Endothelial cell (in vitro differentiated cells): ENCODE data around the gene ZSCAN12. TPM values are rescaled to one million over a fixed set of nuclear protein-coding genes. Genes with fewer than 3 reads are reported as not detected.

Experiments used
- DNase-seq: peaks from one replicate; pipeline ENCODE4 v3.0.0; 2021; ENCODE audit warnings: low spot score
- H3K27ac Mint-ChIP-seq: one replicate; pipeline ENCODE4 v1.8.0; 2021; ENCODE audit warnings: mixed read lengths, inconsistent platforms; ENCODE audit not compliant: unreplicated experiment
- H3K27me3 Mint-ChIP-seq: one replicate; pipeline ENCODE4 v1.8.0; 2021; ENCODE audit warnings: mild to moderate bottlenecking, moderate library complexity, mixed read lengths, inconsistent platforms; ENCODE audit not compliant: unreplicated experiment
- H3K36me3 Mint-ChIP-seq: one replicate; pipeline ENCODE4 v1.8.0; 2021; ENCODE audit warnings: mild to moderate bottlenecking, low read depth, mixed read lengths, inconsistent platforms; ENCODE audit not compliant: unreplicated experiment
- H3K4me1 Mint-ChIP-seq: one replicate; pipeline ENCODE4 v1.8.0; 2021; ENCODE audit warnings: mild to moderate bottlenecking, mixed read lengths, inconsistent platforms; ENCODE audit not compliant: unreplicated experiment
- H3K4me3 Mint-ChIP-seq: one replicate; pipeline ENCODE4 v1.8.0; 2021; ENCODE audit warnings: mild to moderate bottlenecking, mixed read lengths, inconsistent platforms; ENCODE audit not compliant: unreplicated experiment
- H3K9me3 Mint-ChIP-seq: one replicate; pipeline ENCODE4 v1.8.0; 2021; ENCODE audit warnings: mixed read lengths, inconsistent platforms; ENCODE audit not compliant: unreplicated experiment
- CTCF ChIP-seq: fragments of 200-600 bp; sonication (generic); IDR thresholded peaks from one replicate; pipeline ENCODE4 v1.5.0; 2021; ENCODE audit warnings: antibody characterized with exemption; ENCODE audit not compliant: unreplicated experiment
- total RNA-seq: library from RNA; stranded (reverse); fragmentation: NEBNext Ultra II Directional; extraction: Animal tissue kit (Norgen Biotek cat#: 25700); gene quantifications from one replicate; pipeline ENCODE4 v1.2.1, GENCODE V29; 2021; ENCODE audit not compliant: unreplicated experiment

ZSCAN12 gene
- total RNA-seq, 1 donor from 2014 or later: 9.5 TPM

- no peak for DNase-seq
- TF ChIP-seq CTCF: no peak
- Mint-ChIP-seq H3K36me3 (peaks cover 17% of the 10 kb centered on the region), H3K4me1 (peaks cover 22% of the 10 kb centered on the region), H3K9me3 (no peaks in the 10 kb centered on the region), H3K27me3 (peaks cover 2% of the 10 kb centered on the region), H3K27ac (peak overlapping the region; percentile 95), H3K4me3 (peak overlapping the region; percentile 96)
Measured at GRCh38 chr6:28400122-28400451, 540 bp upstream of the ZSCAN12 start.

GRCh38 chr6:28395918-28396317, 3.6 kb downstream of the ZSCAN12 start:
- DNase-seq: no peak
- peaks cover 2% of the 10 kb centered on the region for H3K27me3 Mint-ChIP-seq
- H3K27ac Mint-ChIP-seq: no peak overlapping the region
- H3K36me3 Mint-ChIP-seq: peaks cover 39% of the 10 kb centered on the region
- no peak for TF ChIP-seq CTCF
- H3K4me3 Mint-ChIP-seq: no peak overlapping the region
- peaks cover 33% of the 10 kb centered on the region for H3K4me1 Mint-ChIP-seq
- no peaks in the 10 kb centered on the region for H3K9me3 Mint-ChIP-seq

GRCh38 chr6:28393912-28394662, 5.5 kb downstream of the ZSCAN12 start:
- H3K27ac Mint-ChIP-seq: no peak overlapping the region
- H3K9me3 Mint-ChIP-seq: no peaks in the 10 kb centered on the region
- H3K4me1 Mint-ChIP-seq: peaks cover 33% of the 10 kb centered on the region
- peaks cover 51% of the 10 kb centered on the region for H3K36me3 Mint-ChIP-seq
- no peaks in the 10 kb centered on the region for H3K27me3 Mint-ChIP-seq
- peak overlapping the region; percentile 6 for H3K4me3 Mint-ChIP-seq
- TF ChIP-seq CTCF: no peak
- peak; percentile 9 for DNase-seq

GRCh38 chr6:28390688-28391087, 8.9 kb downstream of the ZSCAN12 start:
- Mint-ChIP-seq H3K9me3 (no peaks in the 10 kb centered on the region), H3K4me1 (peaks cover 17% of the 10 kb centered on the region), H3K27me3 (no peaks in the 10 kb centered on the region), H3K4me3 (no peak overlapping the region), H3K36me3 (peaks cover 42% of the 10 kb centered on the region), H3K27ac (no peak overlapping the region)
- no peak for TF ChIP-seq CTCF
- no peak for DNase-seq

GRCh38 chr6:28384143-28384533, 15.4 kb downstream of the ZSCAN12 start:
- Mint-ChIP-seq H3K36me3 (peaks cover 27% of the 10 kb centered on the region), H3K9me3 (no peaks in the 10 kb centered on the region), H3K4me1 (peaks cover 9% of the 10 kb centered on the region), H3K4me3 (no peak overlapping the region), H3K27me3 (no peaks in the 10 kb centered on the region), H3K27ac (no peak overlapping the region)
- no peak for DNase-seq
- no peak for TF ChIP-seq CTCF
